ENCODE results near the gene YIF1B. TPM values are rescaled to one million over a fixed set of nuclear protein-coding genes. Genes with fewer than 3 reads are reported as not detected.
A peak's percentile ranks its signal among the peaks of the same experiment; 100 is the strongest.

YIF1B gene
- total and polyA plus RNA-seq, 9 of the 15 experiments (the other 6 are each of a cell fraction or from before 2014, with no cell fraction given) = 8.5 to 586 (median 323) TPM

DNA sequence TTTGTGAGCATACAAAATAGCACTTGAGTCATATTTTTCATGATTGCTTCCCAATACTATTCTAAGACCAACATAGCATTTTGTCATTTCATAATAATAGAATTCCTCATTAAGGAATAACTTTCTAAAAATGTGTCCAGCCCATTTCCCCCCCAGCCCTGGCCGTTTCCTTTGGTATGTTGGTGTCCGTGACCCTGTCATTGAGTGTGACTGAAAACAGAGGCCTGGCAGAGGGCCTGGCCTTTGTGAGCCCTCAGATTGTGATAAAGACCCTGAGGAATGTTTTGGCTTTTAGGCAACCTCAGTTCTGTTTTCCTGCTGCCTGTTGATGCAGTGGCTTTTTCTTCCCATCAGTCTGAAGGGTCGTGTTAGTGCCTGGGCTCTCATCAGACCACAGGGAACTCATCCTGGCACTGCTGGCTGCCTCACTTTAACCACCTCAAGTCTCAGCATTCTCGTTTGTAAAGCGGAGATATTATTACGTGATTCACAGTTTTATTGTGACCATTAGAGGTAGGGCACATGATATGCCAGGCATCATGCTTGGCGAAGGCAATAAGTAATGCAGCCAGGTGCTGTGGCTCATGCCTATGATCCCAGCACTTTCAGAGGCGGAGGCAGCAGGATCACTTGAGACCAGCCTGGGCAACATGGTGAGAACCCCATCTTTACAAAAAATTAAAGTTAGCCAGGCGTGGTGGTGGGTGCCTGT is 37.6 kb downstream of the YIF1B start:
- ChIA-PET POLR2A (interaction anchor here (0.7 to 0.9 kb wide), 2 partner anchors 11 to 13 kb away, joined by 3 read pairs; no protein-coding TSS in a partner anchor), CTCF (ENCODE audit: low intra/inter-chr PET ratio) (no interaction called here)
- Histone ChIP-seq H3K27me3 (ENCODE audit: control insufficient read depth in 2 of 2, insufficient read depth in 2 of 2, low read length in 2 of 2) (no peaks in the 10 kb centered on the region), H3K4me1 (replicated peaks in 1 of 2; ENCODE audit: control insufficient read depth in 2 of 2, insufficient read depth in 2 of 2, low read length in 2 of 2) (peaks cover 9 to 15% of the 10 kb centered on the region in 2 experiments; a peak in 4 of 5 replicates), H3K79me2 (ENCODE audit: control insufficient read depth, insufficient read depth, low read length) (no peaks in the 10 kb centered on the region), H3K36me3 (ENCODE audit: control insufficient read depth, insufficient read depth, low read length) (no peaks in the 10 kb centered on the region), H3K4me2 (ENCODE audit: insufficient read depth, low read length) (no peak overlapping the region), H3K9ac (ENCODE audit: insufficient read depth in 1 of 2, low read depth in 2 of 2, low read length in 2 of 2) (peak overlapping the region in 1 of 2 experiments; percentile 59; a peak in 1 of 4 replicates), H4K20me1 (replicated peaks; ENCODE audit: control insufficient read depth, insufficient read depth, low read length) (no peaks in the 10 kb centered on the region), H2AFZ (ENCODE audit: low read depth, low read length) (peak overlapping the region; percentile 51), H3K9me1 (ENCODE audit: control insufficient read depth, insufficient read depth, low read length) (no peaks in the 10 kb centered on the region), H3K27ac (ENCODE audit: extremely low read depth, low read depth, low read length) (no peak overlapping the region), H3K4me3 (no peak overlapping the region), H3K9me3 (replicated peaks; ENCODE audit: control insufficient read depth, insufficient read depth, low read depth, low read length) (no peaks in the 10 kb centered on the region)
- no peak for ATAC-seq
- in situ Hi-C loops (cut with MboI) = no loop called here
- DNase-seq (ENCODE audit: extremely low read depth in 1 of 4, low spot score in 3 of 4) = no peak
- TF ChIP-seq GATAD2B (IDR thresholded peaks at IDR 0.05; ENCODE audit: borderline replicate concordance) = no peak
- no peak for TF ChIP-seq SFPQ (IDR thresholded peaks at IDR 0.05; ENCODE audit: low read depth, low read length)
- intact Hi-C loops (cut with micrococcal nuclease) = no loop called here
- no TSS peak for BruUV-seq (replicated peaks)
- WGBS (ENCODE audit: insufficient coverage, low coverage, missing lambda C conversion rate) = 55% methylated on average over 9 of the region's 9 CpGs
- no peak for FAIRE-seq

Data from K562 (cell line).